NCI-H345 (cell line): Measurements from ENCODE around the gene ZFAND3.
A peak's percentile ranks its signal among the peaks of the same experiment; 100 is the strongest.
"Not testable (repeated sequence)": the region's sequence is repeated elsewhere in the genome, so short reads cannot be mapped to it uniquely, and the experiment has no call there.

Source experiments
- DNase-seq: peaks from one replicate; lab custom pipeline; 2025; lab: John Stamatoyannopoulos, UW

ZFAND3 gene

GRCh38 chr6:38091613-38092012, 272.1 kb downstream of the ZFAND3 start:
- no peak for DNase-seq

- DNase-seq: no peak
Measured at GRCh38 chr6:38092465-38092864, 272.9 kb downstream of the ZFAND3 start.

GRCh38 chr6:38092964-38093363, 273.4 kb downstream of the ZFAND3 start:
- no peak for DNase-seq

GRCh38 chr6:38095054-38095453, 275.5 kb downstream of the ZFAND3 start:
- no peak for DNase-seq

GRCh38 chr6:38099221-38099620, 279.7 kb downstream of the ZFAND3 start:
- DNase-seq: no peak

GRCh38 chr6:38100380-38100779, 280.9 kb downstream of the ZFAND3 start:
- no peak for DNase-seq

- DNase-seq: no peak
Measured at GRCh38 chr6:38103921-38104320, 284.4 kb downstream of the ZFAND3 start.

GRCh38 chr6:38105066-38105465, 285.5 kb downstream of the ZFAND3 start:
- no peak for DNase-seq

- DNase-seq: no peak
Measured at GRCh38 chr6:38107073-38107472, 287.5 kb downstream of the ZFAND3 start.

- DNase-seq: peak; percentile 20
Measured at GRCh38 chr6:38110481-38110971, 291.0 kb downstream of the ZFAND3 start.

- DNase-seq: no peak
Measured at GRCh38 chr6:38112181-38112580, 292.7 kb downstream of the ZFAND3 start.

- peak; percentile 14 for DNase-seq
Measured at GRCh38 chr6:38113825-38114576, 294.5 kb downstream of the ZFAND3 start.

- no peak for DNase-seq
Measured at GRCh38 chr6:38114976-38115625, 295.6 kb downstream of the ZFAND3 start.

- DNase-seq: no peak
Measured at GRCh38 chr6:38115626-38116008, 296.1 kb downstream of the ZFAND3 start.

- DNase-seq: no peak
Measured at GRCh38 chr6:38116248-38116647, 296.7 kb downstream of the ZFAND3 start.

- no peak for DNase-seq
Measured at GRCh38 chr6:38117281-38117680, 297.8 kb downstream of the ZFAND3 start.

- no peak for DNase-seq
Measured at GRCh38 chr6:38118791-38119365, 299.4 kb downstream of the ZFAND3 start.

GRCh38 chr6:38119516-38119915, 300.0 kb downstream of the ZFAND3 start:
- DNase-seq: no peak

GRCh38 chr6:38124224-38124926, 304.8 kb downstream of the ZFAND3 start:
- DNase-seq: not testable (repeated sequence)

GRCh38 chr6:38127284-38127683, 307.8 kb downstream of the ZFAND3 start:
- DNase-seq: no peak

GRCh38 chr6:38131527-38131965, 312.0 kb downstream of the ZFAND3 start:
- DNase-seq: no peak

GRCh38 chr6:38133932-38134703, 314.6 kb downstream of the ZFAND3 start:
- DNase-seq: no peak
